Stimulated activated CD4-positive, alpha-beta T cell treated with anti-CD3 and anti-CD28 coated beads, Interleukin-1b, Interleukin-23, amount 100 ng/mL, for 4 hours (primary cell): ENCODE results near the gene SFT2D1.

ENCODE experiments used
- DNase-seq, 2 donors: peaks; one replicate each; pipeline ENCODE4 v3.0.0-alpha.2; 2020; ENCODE audit warnings: low read depth in 2 of 2

SFT2D1 gene

DNA sequence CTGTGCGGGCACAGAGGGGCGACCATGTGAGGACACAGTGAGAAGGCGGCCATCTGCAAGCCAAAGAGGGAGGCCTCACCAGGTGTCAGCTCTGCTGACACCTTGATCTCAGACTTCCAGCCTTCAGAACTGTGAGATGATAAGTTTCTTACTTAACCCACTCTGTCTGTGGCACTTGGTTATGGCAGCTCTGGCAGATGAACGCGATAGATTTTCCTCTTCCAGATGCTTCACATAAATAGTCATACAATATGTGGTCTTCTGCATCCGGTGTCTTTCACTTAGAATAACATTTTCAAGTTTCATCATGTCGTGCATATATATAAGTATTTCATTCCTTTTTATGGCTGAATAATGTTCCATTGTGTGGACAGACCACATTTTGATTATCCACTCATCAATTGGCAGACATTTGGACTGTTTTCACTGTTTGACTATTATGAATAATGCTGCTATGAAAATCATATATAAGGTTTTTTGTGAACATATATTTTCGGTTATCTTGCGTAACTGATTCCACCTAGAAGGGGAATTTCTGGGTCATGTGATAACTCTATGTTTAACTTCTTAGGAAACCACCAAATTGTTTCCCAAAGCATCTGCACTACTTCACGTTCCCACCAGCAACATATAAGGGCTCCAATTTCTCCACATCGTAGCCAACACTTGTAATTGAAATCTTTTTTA, 64.3 kb downstream of the SFT2D1 start:
- no peak for DNase-seq

DNA sequence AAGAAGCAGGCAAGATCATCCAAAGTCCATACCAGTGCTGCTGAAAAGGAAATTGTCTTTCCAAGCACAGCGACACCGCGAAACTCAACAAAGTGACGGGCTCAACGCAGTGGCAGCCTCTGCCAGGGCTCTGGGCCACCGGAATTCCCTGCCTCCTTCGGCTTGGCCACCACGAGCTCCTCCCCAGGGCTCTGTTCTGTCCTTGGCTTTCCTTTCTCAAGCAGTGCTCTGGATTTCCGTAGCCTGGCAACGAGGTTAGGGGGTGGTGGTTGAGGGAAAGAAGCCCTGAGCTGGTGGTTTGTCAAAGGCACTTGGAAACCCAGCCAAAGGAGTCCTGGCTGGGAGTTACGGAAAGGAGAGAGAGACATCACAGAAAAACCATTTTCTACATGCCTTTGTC, 65.3 kb downstream of the SFT2D1 start:
- no peak for DNase-seq

DNA sequence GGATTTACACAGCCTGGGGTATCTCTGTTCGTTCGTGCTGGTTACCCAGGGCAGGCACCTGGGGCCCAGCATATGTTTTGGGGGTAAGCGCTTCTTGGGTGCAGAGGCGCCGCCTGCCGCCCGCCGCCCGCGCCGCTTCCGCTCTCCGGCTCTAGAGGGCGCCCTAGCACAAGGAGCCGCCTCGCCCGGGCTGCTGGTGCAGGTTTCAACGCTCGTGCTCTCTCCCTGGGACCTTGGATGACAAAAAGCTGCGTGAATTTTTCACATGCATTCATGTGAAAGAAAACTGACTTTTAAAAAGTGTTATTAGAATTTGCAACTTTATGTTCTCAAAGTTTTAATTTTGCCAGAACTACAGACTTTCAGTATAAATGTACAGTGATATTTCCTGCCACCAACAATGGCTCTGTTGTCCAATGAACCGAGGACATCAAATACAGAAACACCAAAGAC, 66.6 kb downstream of the SFT2D1 start:
- peak; percentile 64 to 83 for DNase-seq

DNA sequence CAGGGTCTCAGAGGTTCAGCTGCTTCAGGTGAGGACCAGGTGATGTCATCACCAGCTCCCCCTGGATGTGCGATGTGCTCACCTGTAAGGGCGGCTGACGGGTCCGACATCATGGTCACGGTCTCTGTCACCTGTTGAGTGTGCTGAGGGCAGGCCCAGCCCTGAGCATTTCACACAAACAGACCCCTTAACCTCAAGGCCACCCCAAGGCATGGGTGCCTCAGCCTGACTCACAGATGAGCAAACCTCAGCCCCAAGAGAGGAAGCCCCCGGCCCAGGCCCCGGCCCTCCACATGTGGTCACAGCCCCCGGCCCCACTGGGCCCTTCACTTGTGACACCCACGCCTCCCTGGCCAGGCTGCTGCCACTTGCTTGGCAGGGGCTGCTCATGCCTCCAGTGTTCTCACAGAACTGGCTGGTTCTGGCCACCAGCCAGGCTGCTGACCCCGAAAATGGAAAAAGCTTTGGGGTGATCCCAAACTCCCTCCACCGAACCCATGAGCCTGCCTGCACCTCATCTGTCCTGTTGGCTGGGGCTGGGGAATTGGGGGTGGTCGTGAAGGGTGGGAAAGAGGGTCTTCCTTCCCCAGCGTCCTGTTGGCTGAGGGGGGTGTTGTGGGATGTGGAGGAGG, 67.5 kb downstream of the SFT2D1 start:
- no peak for DNase-seq

DNA sequence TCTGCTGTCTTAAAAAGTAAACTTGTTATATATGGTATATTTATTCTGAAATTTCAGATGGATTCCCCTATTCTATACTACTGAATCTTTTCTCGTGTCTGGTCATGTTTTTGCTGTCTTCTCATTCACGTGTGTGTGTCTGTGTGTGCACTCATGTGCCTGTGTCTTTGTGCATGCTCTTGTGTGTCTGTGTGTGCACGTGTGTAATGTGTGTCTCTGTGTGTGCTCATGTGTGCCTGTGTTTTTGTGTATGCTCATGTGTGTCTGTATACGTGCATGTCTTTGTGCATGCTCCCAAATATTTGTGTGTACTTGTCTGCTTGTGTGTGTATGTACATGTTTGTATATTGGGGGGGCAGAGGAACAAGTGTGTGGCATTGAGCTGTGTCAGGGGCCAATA, 68.2 kb downstream of the SFT2D1 start:
- no peak for DNase-seq

DNA sequence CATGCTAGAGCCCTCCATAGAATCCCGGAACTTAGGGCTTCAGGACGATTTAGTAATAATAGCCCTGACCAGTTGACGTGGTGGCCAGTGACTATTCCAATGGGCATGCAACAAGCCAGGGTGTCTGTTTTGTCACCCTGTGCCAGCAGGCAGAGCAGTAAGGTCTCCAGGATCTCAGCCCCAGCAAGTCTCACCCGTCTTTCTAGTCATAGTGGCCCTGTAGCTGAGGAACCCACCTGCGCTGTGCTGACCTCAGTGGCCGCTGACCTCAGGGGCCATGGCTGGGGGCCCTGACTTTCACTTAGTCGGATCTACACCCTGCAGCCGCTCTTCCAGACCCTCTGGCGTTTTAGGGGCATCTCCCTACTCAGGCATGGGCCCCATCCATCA, 71.0 kb downstream of the SFT2D1 start:
- DNase-seq: no peak

DNA sequence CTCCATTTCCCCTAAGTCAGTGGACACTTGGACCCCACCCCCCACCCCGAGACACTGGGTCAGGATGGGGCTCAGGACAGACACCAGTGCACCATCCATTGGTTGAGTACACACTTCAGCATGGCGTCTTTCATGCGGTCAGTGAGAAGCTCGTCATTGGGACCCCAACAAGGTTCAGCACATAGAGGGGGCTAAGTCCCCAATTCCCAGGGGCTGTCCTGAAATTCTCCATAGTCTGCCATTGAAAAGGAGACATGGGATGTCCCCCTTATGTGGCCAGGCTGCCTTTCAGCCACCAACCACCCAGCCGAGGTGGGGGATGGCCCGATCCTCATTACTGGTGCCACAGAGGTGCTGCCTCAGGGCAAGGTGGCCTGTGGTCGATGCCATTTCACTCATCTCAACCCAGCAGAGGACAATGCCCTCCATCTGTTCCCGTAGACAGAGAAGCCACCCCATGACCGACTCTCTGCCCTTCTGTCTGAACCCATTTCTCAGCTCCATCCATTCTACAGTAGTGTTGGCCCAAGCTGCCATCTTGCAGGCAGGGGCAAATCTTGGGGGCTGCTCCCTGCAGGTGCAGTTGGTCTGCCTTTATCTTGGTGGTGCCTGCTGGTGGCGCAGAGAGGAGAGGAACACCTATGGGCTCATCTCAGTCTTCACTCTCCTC, 71.5 kb downstream of the SFT2D1 start:
- DNase-seq: no peak
